ENCODE measurements around the gene PRSS48. TPM values are rescaled to one million over a fixed set of nuclear protein-coding genes. Genes with fewer than 3 reads are reported as not detected.
A peak's percentile ranks its signal among the peaks of the same experiment; 100 is the strongest.

Gene PRSS48
- polyA plus RNA-seq, 2 of the 4 experiments (the other 2 are of a cell fraction), result not detected

DNA sequence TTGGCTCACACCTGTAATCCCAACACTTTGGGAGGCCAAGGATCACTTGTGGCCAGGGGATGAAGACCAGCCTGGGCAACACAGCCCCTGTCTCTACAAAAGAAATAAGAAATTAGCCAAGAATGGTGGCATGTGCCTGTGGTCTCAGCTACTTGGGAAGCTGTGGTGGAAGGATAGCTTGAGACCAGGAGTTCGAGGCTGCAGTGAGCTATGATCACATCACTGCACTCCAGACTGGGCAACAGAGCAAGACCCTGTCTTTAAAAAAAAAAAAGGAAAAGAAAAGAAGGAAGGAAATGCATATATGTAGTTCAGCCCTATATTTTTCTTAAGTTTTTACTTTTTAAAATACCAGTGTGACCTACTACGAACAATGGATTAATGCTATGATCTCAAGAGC, 15.1 kb downstream of the PRSS48 start:
- H3K4me2 ChIP-seq, result peak overlapping the region; percentile 28; the same call in 1 of the 3 replicates
- 90% methylated on average over 2 of the region's 2 CpGs for WGBS (ENCODE audit: missing lambda C conversion rate)
- no peaks in the 10 kb centered on the region for H3K9me3 ChIP-seq
- CTCF ChIA-PET, result no interaction called here
- H3K4me3 ChIP-seq, result no peak overlapping the region
- POLR2A ChIA-PET, result no interaction called here
- FAIRE-seq (no peak), DNase-seq (ENCODE audit: low read depth in 1 of 2, low spot score in 1 of 2) (no peak), ATAC-seq (no peak)
- H3K4me1 ChIP-seq, result peaks cover 9% of the 10 kb centered on the region
- 0 out of 6 replicates have a peak overlapping the region, but pooled peaks of 1 of the 2 experiments have one; percentile 26 for H3K27ac ChIP-seq
- no peak for TF ChIP-seq CHD2 (IDR thresholded peaks at IDR 0.05; ENCODE audit: low read length, partially characterized antibody)
- TF ChIP-seq KDM5A (IDR thresholded peaks at IDR 0.05), result no peak
- TF ChIP-seq, protein P1, sequence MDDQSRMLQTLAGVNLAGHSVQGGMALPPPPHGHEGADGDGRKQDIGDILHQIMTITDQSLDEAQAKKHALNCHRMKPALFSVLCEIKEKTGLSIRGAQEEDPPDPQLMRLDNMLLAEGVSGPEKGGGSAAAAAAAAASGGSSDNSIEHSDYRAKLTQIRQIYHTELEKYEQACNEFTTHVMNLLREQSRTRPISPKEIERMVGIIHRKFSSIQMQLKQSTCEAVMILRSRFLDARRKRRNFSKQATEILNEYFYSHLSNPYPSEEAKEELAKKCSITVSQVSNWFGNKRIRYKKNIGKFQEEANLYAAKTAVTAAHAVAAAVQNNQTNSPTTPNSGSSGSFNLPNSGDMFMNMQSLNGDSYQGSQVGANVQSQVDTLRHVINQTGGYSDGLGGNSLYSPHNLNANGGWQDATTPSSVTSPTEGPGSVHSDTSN (IDR thresholded peaks at IDR 0.05), result no peak
- TF ChIP-seq, protein P2, sequence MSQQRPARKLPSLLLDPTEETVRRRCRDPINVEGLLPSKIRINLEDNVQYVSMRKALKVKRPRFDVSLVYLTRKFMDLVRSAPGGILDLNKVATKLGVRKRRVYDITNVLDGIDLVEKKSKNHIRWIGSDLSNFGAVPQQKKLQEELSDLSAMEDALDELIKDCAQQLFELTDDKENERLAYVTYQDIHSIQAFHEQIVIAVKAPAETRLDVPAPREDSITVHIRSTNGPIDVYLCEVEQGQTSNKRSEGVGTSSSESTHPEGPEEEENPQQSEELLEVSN (IDR thresholded peaks at IDR 0.05; ENCODE audit: borderline replicate concordance, low read depth), result no peak
- TF ChIP-seq, protein P3, sequence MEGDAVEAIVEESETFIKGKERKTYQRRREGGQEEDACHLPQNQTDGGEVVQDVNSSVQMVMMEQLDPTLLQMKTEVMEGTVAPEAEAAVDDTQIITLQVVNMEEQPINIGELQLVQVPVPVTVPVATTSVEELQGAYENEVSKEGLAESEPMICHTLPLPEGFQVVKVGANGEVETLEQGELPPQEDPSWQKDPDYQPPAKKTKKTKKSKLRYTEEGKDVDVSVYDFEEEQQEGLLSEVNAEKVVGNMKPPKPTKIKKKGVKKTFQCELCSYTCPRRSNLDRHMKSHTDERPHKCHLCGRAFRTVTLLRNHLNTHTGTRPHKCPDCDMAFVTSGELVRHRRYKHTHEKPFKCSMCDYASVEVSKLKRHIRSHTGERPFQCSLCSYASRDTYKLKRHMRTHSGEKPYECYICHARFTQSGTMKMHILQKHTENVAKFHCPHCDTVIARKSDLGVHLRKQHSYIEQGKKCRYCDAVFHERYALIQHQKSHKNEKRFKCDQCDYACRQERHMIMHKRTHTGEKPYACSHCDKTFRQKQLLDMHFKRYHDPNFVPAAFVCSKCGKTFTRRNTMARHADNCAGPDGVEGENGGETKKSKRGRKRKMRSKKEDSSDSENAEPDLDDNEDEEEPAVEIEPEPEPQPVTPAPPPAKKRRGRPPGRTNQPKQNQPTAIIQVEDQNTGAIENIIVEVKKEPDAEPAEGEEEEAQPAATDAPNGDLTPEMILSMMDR (IDR thresholded peaks at IDR 0.05), result no peak
- no peak for TF ChIP-seq NPAS2 (CRISPR knock-in tag; IDR thresholded peaks at IDR 0.05; ENCODE audit: borderline replicate concordance)
- no peak for TF ChIP-seq RNF2 (IDR thresholded peaks at IDR 0.05; ENCODE audit: borderline replicate concordance, low read depth)
- no peak for TF ChIP-seq HOXB13 (CRISPR knock-in tag; IDR thresholded peaks at IDR 0.05; ENCODE audit: low read depth)

DNA sequence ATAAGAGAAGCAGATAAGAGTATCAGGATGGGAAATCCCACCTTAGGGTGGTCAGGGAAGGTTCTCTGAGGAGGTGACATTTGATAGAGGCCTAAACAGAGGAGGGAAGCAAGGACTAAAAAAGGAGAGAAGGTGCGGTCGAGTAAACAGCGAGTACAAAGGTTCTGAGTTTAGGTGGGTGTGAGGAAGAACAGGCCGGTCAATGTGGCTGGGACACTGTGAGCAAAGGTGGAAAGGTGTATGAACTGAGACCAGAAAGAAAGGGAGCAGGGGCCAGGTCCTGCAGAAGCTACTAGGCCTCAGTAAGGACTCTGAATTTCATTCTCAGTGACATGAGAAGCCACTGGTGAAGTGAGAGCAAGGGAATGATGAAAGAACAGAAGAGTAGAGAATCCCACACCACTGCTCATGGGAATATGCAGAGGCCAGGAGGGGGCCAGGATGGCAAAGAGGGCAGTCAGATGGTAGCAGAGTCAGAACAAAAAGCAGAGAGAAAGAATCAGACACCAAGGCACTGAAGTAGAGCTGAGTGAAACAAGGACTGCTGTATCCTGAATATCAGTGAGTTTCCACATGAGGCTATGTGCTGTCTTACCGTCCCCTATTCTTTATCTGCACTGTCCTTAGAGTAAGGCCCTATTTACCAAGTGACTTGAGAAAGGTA, 18.0 kb downstream of the PRSS48 start:
- TF ChIP-seq BHLHE40 (IDR thresholded peaks at IDR 0.05; ENCODE audit: low read depth, low read length) (no peak), ZFP36 (IDR thresholded peaks at IDR 0.05; ENCODE audit: borderline replicate concordance, partially characterized antibody) (no peak), EHF (CRISPR knock-in tag; IDR thresholded peaks at IDR 0.05) (no peak), HOXA7 (CRISPR knock-in tag; IDR thresholded peaks at IDR 0.05) (no peak), NR3C1 (IDR thresholded peaks at IDR 0.05) (no peak), CBX2 (IDR thresholded peaks at IDR 0.05; ENCODE audit: borderline replicate concordance, low read depth) (no peak), ZNF302 (CRISPR knock-in tag; IDR thresholded peaks at IDR 0.05) (no peak)
- no peak for ATAC-seq
- no peak for FAIRE-seq
- Histone ChIP-seq H3K27ac (no peak overlapping the region), H3K4me1 (peaks cover 9% of the 10 kb centered on the region), H3K4me3 (no peak overlapping the region), H3K4me2 (no peak overlapping the region), H3K9me3 (no peaks in the 10 kb centered on the region)
- no peak for DNase-seq (ENCODE audit: low read depth in 1 of 2, low spot score in 1 of 2)
- CTCF ChIA-PET, result interaction anchor here (0.6 kb wide), 1 partner anchor 278 kb away, joined by 6 read pairs; no protein-coding TSS in a partner anchor
- WGBS (ENCODE audit: missing lambda C conversion rate), result 92% methylated on average over 5 of the region's 5 CpGs
- POLR2A ChIA-PET, result no interaction called here

DNA sequence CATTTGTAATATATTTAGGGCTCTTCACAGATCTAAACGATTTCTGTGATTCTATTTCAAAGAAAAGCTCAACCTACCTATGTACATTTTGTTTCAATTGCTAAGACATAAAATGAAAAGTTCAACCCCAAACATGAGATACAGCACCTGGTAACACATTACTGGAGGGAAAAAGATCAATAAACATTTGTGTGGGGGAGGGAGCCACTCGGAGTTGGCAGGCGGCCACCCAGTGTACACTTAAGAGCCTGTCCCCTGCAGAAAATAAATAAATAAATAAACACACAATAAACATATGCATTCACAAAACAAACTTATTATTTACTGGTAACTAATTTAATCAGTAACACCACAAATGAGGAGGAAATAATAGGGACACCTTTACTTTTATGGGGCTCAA, 19.3 kb downstream of the PRSS48 start:
- no peak for TF ChIP-seq RARB (CRISPR knock-in tag; IDR thresholded peaks at IDR 0.05)
- no peak for TF ChIP-seq MYC (IDR thresholded peaks at IDR 0.05; ENCODE audit: borderline replicate concordance, low read length)
- TF ChIP-seq, protein P4, sequence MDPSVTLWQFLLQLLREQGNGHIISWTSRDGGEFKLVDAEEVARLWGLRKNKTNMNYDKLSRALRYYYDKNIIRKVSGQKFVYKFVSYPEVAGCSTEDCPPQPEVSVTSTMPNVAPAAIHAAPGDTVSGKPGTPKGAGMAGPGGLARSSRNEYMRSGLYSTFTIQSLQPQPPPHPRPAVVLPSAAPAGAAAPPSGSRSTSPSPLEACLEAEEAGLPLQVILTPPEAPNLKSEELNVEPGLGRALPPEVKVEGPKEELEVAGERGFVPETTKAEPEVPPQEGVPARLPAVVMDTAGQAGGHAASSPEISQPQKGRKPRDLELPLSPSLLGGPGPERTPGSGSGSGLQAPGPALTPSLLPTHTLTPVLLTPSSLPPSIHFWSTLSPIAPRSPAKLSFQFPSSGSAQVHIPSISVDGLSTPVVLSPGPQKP (IDR thresholded peaks at IDR 0.05; ENCODE audit: low read depth, low read length), result no peak
- TF ChIP-seq MAFK (IDR thresholded peaks at IDR 0.05; ENCODE audit: partially characterized antibody), result no peak
- TF ChIP-seq ZFP36 (IDR thresholded peaks at IDR 0.05; ENCODE audit: borderline replicate concordance, partially characterized antibody), result no peak
- TF ChIP-seq CHD4 (IDR thresholded peaks at IDR 0.05; ENCODE audit: borderline replicate concordance), result no peak
- no peak for TF ChIP-seq SMC3 (IDR thresholded peaks at IDR 0.05)
- TF ChIP-seq KDM1A (IDR thresholded peaks at IDR 0.05; ENCODE audit: low read depth), result no peak
- TF ChIP-seq CBX8 (IDR thresholded peaks at IDR 0.05), result no peak
- TF ChIP-seq RAD21 (conservative IDR thresholded peaks at IDR 0.05 in 1 of 2, IDR thresholded peaks at IDR 0.05 in 1 of 2), result no peak
- TF ChIP-seq RNF2 (IDR thresholded peaks at IDR 0.05; ENCODE audit: borderline replicate concordance, low read depth), result no peak
- TF ChIP-seq EP300 (IDR thresholded peaks at IDR 0.05), result no peak
- no peak for TF ChIP-seq EHMT2 (IDR thresholded peaks at IDR 0.05; ENCODE audit: low read depth)
- TF ChIP-seq JUN (IDR thresholded peaks at IDR 0.05), result no peak
- TF ChIP-seq, protein P3 (IDR thresholded peaks at IDR 0.05), result no peak
- no peak for TF ChIP-seq KDM5A (IDR thresholded peaks at IDR 0.05)
- Histone ChIP-seq H3K27ac (no peak overlapping the region), H3K4me3 (no peak overlapping the region), H3K4me2 (no peak overlapping the region), H3K9me3 (no peaks in the 10 kb centered on the region), H3K4me1 (peaks cover 9% of the 10 kb centered on the region)
- ChIA-PET CTCF (no interaction called here), POLR2A (no interaction called here)
- ATAC-seq (no peak), DNase-seq (ENCODE audit: low read depth in 1 of 2, low spot score in 1 of 2) (no peak), FAIRE-seq (no peak)
- WGBS (ENCODE audit: missing lambda C conversion rate), result 85% methylated on average over 3 of the region's 3 CpGs
